Mucosa of descending colon (tissue), 3 donors: ENCODE data around the gene R3HDM2. TPM values are rescaled to one million over a fixed set of nuclear protein-coding genes. Genes with fewer than 3 reads are reported as not detected.

Experiments
- ATAC-seq: fragments of 200-7000 bp; cut with Tn5 transposase; one replicate; pipeline ENCODE4 v1.9.1; 2020; ENCODE audit warnings: mild to moderate bottlenecking, moderate library complexity
- DNase-seq, 3 donors: peaks; one replicate each; pipeline ENCODE4 v3.0.0-alpha.2; 2020
- H3K36me3 ChIP-seq: fragments of 200-600 bp; one replicate; pipeline ENCODE4 v1.8.0; 2021; ENCODE audit warnings: low read depth, mild to moderate bottlenecking
- H3K4me1 ChIP-seq: fragments of 200-600 bp; one replicate; pipeline ENCODE4 v1.8.0; 2021; ENCODE audit warnings: low read depth, mild to moderate bottlenecking
- H3K4me3 ChIP-seq: fragments of 200-600 bp; one replicate; pipeline ENCODE4 v1.8.0; 2021; ENCODE audit warnings: mild to moderate bottlenecking
- H3K9me3 ChIP-seq: fragments of 200-600 bp; one replicate; pipeline ENCODE4 v1.8.0; 2021; ENCODE audit warnings: mild to moderate bottlenecking
- CTCF ChIP-seq: fragments of 200-600 bp; IDR thresholded peaks from one replicate; pipeline ENCODE4 v1.8.0; 2022; ENCODE audit warnings: antibody characterized with exemption, mild to moderate bottlenecking
- intact Hi-C, 2 donors: fragments of 100-400 bp; cut with DNase I in 1 of 2; cut with micrococcal nuclease in 1 of 2; formaldehyde crosslinking; loops; one replicate each; pipeline versions ENCODE4 v1.11.0 to v1.11.1; 2022; cut with DNase I, micrococcal nuclease
- total RNA-seq, 3 donors: library from RNA; stranded (reverse); fragmentation: NEBNext Ultra II Directional in 2 of 3; extraction: Animal tissue kit (Norgen Biotek cat#: 25700) in 2 of 3; gene quantifications; one replicate each; pipeline versions ENCODE4 v1.2.1 to v1.2.4, GENCODE V29; 2021 to 2023
- donor health status: DM: no; HTN: no; CAD: no; lungs with moderate emphysema.
- donor health status: DM: no; HTN: no; CAD: no.
- donor health status: DM: no; HTN: yes; CAD: no.

R3HDM2 gene
- total RNA-seq, 3 donors from 2014 or later: 43.9 to 80.8 (median 80.6) TPM

- Histone ChIP-seq H3K9me3 (no peaks in the 10 kb centered on the region), H3K36me3 (no peaks in the 10 kb centered on the region), H3K4me3 (no peak overlapping the region), H3K4me1 (no peaks in the 10 kb centered on the region)
- TF ChIP-seq CTCF: no peak
- no peak for ATAC-seq
- DNase-seq: no peak
- intact Hi-C loops: no loop called here
These were observed 9.0 kb upstream of the R3HDM2 start for GRCh38 chr12:57439762-57440266.

- no peaks in the 10 kb centered on the region for H3K4me1 ChIP-seq
- H3K9me3 ChIP-seq: no peaks in the 10 kb centered on the region
- no peak for TF ChIP-seq CTCF
- intact Hi-C loops: no loop called here
- no peaks in the 10 kb centered on the region for H3K36me3 ChIP-seq
- no peak for ATAC-seq
- DNase-seq: no peak
- no peak overlapping the region for H3K4me3 ChIP-seq
These were observed 7.6 kb upstream of the R3HDM2 start for GRCh38 chr12:57438400-57438799.

GRCh38 chr12:57435293-57435692 is 4.5 kb upstream of the R3HDM2 start:
- no peaks in the 10 kb centered on the region for H3K36me3 ChIP-seq
- H3K9me3 ChIP-seq: no peaks in the 10 kb centered on the region
- no peak for TF ChIP-seq CTCF
- intact Hi-C loops: no loop called here
- ATAC-seq (no peak), DNase-seq (no peak)
- no peak overlapping the region for H3K4me3 ChIP-seq
- H3K4me1 ChIP-seq: no peaks in the 10 kb centered on the region

GRCh38 chr12:57434517-57435223 is 3.8 kb upstream of the R3HDM2 start, which contains the start of gene INHBC:
INHBC (plus strand) TSS chr12:57434784; CDS start chr12:57434887, 103 bp downstream.
- no peaks in the 10 kb centered on the region for H3K9me3 ChIP-seq
- DNase-seq (no peak), ATAC-seq (no peak)
- no peak for TF ChIP-seq CTCF
- no peak within 1 kb of the TSS for H3K4me3 ChIP-seq
- peaks cover 1% of the 10 kb centered on the region for H3K4me1 ChIP-seq
- intact Hi-C loops: no loop called here
- no peaks in the 10 kb centered on the region for H3K36me3 ChIP-seq

GRCh38 chr12:57433370-57433769 is 2.5 kb upstream of the R3HDM2 start:
- ATAC-seq (no peak), DNase-seq (no peak)
- no peak for TF ChIP-seq CTCF
- Histone ChIP-seq H3K4me3 (no peak overlapping the region), H3K9me3 (no peaks in the 10 kb centered on the region), H3K4me1 (peaks cover 6% of the 10 kb centered on the region), H3K36me3 (no peaks in the 10 kb centered on the region)
- intact Hi-C loops: no loop called here
